HEK293 (cell line): ENCODE results near the gene KLK5.

Source experiments
- CTCF ChIA-PET: fragments of 350-600 bp; formaldehyde crosslinking; extraction: SDS; loops from one replicate; lab custom pipeline; 2021; ENCODE audit warnings: antibody characterized with exemption; lab: Yijun Ruan, JAX
- POLR2A ChIA-PET: fragments of 300-600 bp; formaldehyde crosslinking; extraction: SDS; loops from one replicate; lab custom pipeline; 2020; ENCODE audit warnings: antibody characterized with exemption, inconsistent platforms; lab: Yijun Ruan, JAX
- H3K27ac ChIP-seq: fragments of 200-500 bp; sonication (Bioruptor generic); 2 replicates; pipeline ENCODE4 v1.5.1; 2014; ENCODE audit warnings: low read depth, low read length, control low read depth, inconsistent platforms; ENCODE audit errors: extremely low read depth
- H3K36me3 ChIP-seq, 2 experiments: fragments of 200-500 bp in 1 of 2; sonication (Bioruptor generic) in 1 of 2; 1 replicate in 1 of 2; 2 replicates in 1 of 2; pipeline ENCODE4 v1.5.1; 2014 to 2017; ENCODE audit warnings: inconsistent platforms in 2 of 2, low read length in 2 of 2; ENCODE audit not compliant: control insufficient read depth in 2 of 2, insufficient read depth in 1 of 2
- H3K4me1 ChIP-seq: fragments of 200-500 bp; sonication (Bioruptor generic); 2 replicates; pipeline ENCODE4 v1.5.1; 2014; ENCODE audit warnings: mild to moderate bottlenecking, low read length, inconsistent platforms; ENCODE audit not compliant: control insufficient read depth, insufficient read depth
- H3K4me3 ChIP-seq: 2 replicates; pipeline ENCODE4 v1.5.1; 2011; ENCODE audit warnings: low read depth, mild to moderate bottlenecking, control low read depth, low read length, moderate library complexity
- H3K9me3 ChIP-seq: fragments of 200-500 bp; sonication (Bioruptor generic); 2 replicates; pipeline ENCODE4 v1.5.1; 2014; ENCODE audit warnings: low read depth, low read length, inconsistent platforms; ENCODE audit not compliant: control insufficient read depth, insufficient read depth
- EGR2 ChIP-seq: fragments of 450-650 bp; formaldehyde crosslinking; IDR thresholded peaks from 2 replicates; pipeline ENCODE4 v1.5.1; 2016; ENCODE audit warnings: low read depth, missing biosample characterization, missing genetic modification characterization
- GFI1B ChIP-seq: fragments of 450-650 bp; formaldehyde crosslinking; IDR thresholded peaks from 2 replicates; pipeline ENCODE4 v1.5.1; 2016; ENCODE audit warnings: missing biosample characterization, missing genetic modification characterization
- HOXC10 ChIP-seq: sonication (generic); formaldehyde crosslinking; IDR thresholded peaks from 2 replicates; pipeline ENCODE4 v1.8.1; 2023; ENCODE audit warnings: mild to moderate bottlenecking, missing genetic modification reagents
- IKZF3 ChIP-seq: fragments of 450-650 bp; IDR thresholded peaks from 2 replicates; pipeline ENCODE4 v1.5.0; 2018; ENCODE audit warnings: missing biosample characterization, mild to moderate bottlenecking, missing genetic modification characterization, moderate library complexity
- PRDM1 ChIP-seq: fragments of 450-650 bp; formaldehyde crosslinking; IDR thresholded peaks from 2 replicates; pipeline ENCODE4; 2016; ENCODE audit warnings: missing biosample characterization, missing genetic modification characterization
- ZBTB11 ChIP-seq: fragments of 450-650 bp; formaldehyde crosslinking; conservative IDR thresholded peaks from 2 replicates; pipeline ENCODE4 v1.5.1; 2016; ENCODE audit warnings: low read depth, missing biosample characterization, missing genetic modification characterization
- ZFHX2 ChIP-seq: fragments of 450-650 bp; formaldehyde crosslinking; conservative IDR thresholded peaks from 2 replicates; pipeline ENCODE4 v1.5.1; 2016; ENCODE audit warnings: missing biosample characterization, missing genetic modification characterization
- ZFP41 ChIP-seq: fragments of 450-650 bp; formaldehyde crosslinking; IDR thresholded peaks from 2 replicates; pipeline ENCODE4 v1.5.1; 2016; ENCODE audit warnings: missing biosample characterization, missing genetic modification characterization, borderline replicate concordance
- ZNF112 ChIP-seq: fragments of 450-650 bp; formaldehyde crosslinking; IDR thresholded peaks from 2 replicates; pipeline ENCODE4 v1.5.0; 2017; ENCODE audit warnings: missing biosample characterization, missing genetic modification characterization
- ZNF24 ChIP-seq: fragments of 450-650 bp; formaldehyde crosslinking; IDR thresholded peaks from 2 replicates; pipeline ENCODE4 v1.5.1; 2016; ENCODE audit warnings: missing biosample characterization, missing genetic modification characterization
- ZNF416 ChIP-seq: fragments of 450-650 bp; formaldehyde crosslinking; IDR thresholded peaks from 2 replicates; pipeline ENCODE4 v1.5.1; 2016; ENCODE audit warnings: missing biosample characterization, missing genetic modification characterization
- ZNF558 ChIP-seq: fragments of 450-650 bp; formaldehyde crosslinking; IDR thresholded peaks from 2 replicates; pipeline ENCODE4 v1.5.1; 2016; ENCODE audit warnings: missing biosample characterization, missing genetic modification characterization
- ZNF623 ChIP-seq: fragments of 450-650 bp; formaldehyde crosslinking; IDR thresholded peaks from 2 replicates; pipeline ENCODE4 v1.5.1; 2016; ENCODE audit warnings: missing biosample characterization, missing genetic modification characterization
- ZNF837 ChIP-seq: fragments of 450-650 bp; formaldehyde crosslinking; IDR thresholded peaks from 2 replicates; pipeline ENCODE4 v1.5.1; 2016; ENCODE audit warnings: missing biosample characterization, missing genetic modification characterization
- TF ChIP-seq, protein P1 (sequence below): fragments of 450-650 bp; formaldehyde crosslinking; IDR thresholded peaks from 2 replicates; pipeline ENCODE4 v1.5.1; 2016; ENCODE audit warnings: missing biosample characterization, missing genetic modification characterization
- TF ChIP-seq, protein P2 (sequence below): fragments of 450-650 bp; formaldehyde crosslinking; conservative IDR thresholded peaks from 2 replicates; pipeline ENCODE4 v1.5.1; 2016; ENCODE audit warnings: low read depth, missing biosample characterization, missing genetic modification characterization

KLK5 gene

GRCh38 chr19:50957587-50957986 lies 4.7 kb upstream of the KLK5 start:
- ChIA-PET CTCF (interaction anchor here (0.7 kb wide), 1 partner anchor 326 kb away, joined by 5 read pairs; no protein-coding TSS in a partner anchor), POLR2A (no interaction called here)
- H3K9me3 ChIP-seq, result no peaks in the 10 kb centered on the region
- H3K4me1 ChIP-seq, result no peaks in the 10 kb centered on the region
- TF ChIP-seq ZNF24 (no peak), ZNF112 (tag by site-specific recombination) (no peak), HOXC10 (CRISPR knock-in tag) (no peak), ZNF416 (tag by site-specific recombination) (no peak), ZNF837 (tag by site-specific recombination) (no peak), ZFP41 (tag by site-specific recombination) (no peak), IKZF3 (tag by site-specific recombination) (no peak), ZFHX2 (tag by site-specific recombination) (peak; percentile 56), GFI1B (tag by site-specific recombination) (no peak), EGR2 (tag by site-specific recombination) (peak; percentile 59)
- TF ChIP-seq, protein P1, sequence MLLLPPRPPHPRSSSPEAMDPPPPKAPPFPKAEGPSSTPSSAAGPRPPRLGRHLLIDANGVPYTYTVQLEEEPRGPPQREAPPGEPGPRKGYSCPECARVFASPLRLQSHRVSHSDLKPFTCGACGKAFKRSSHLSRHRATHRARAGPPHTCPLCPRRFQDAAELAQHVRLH, result no peak
- no peaks in the 10 kb centered on the region for H3K36me3 ChIP-seq
- no peak overlapping the region for H3K4me3 ChIP-seq
- no peak overlapping the region for H3K27ac ChIP-seq

DNA sequence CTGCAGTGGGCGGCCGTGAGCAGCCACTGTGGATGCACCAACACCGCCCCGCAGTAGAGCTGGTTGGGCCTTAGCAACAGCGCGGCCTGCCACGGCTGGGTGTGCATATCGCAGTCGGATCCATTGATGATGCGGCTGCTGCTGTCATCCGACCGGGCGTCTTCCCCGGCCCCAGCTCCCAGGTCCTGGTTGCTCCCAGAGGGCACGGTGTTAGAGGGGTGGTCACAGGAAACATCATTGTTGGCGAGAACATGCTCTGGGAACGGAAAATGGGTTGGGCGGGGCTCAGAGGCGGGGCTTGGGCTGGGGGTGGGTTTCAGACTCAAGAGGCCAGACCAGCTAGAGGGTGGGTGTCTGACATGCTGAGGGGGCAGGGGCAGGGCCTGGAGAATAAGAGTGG lies 3.0 kb downstream of the KLK5 start:
- TF ChIP-seq ZBTB11 (tag by site-specific recombination), result no peak
- H3K4me3 ChIP-seq, result no peak overlapping the region
- POLR2A ChIA-PET, result no interaction called here
- H3K27ac ChIP-seq, result no peak overlapping the region
- H3K4me1 ChIP-seq, result no peaks in the 10 kb centered on the region
- no peaks in the 10 kb centered on the region for H3K9me3 ChIP-seq
- CTCF ChIA-PET, result interaction anchor here (0.6 to 2.1 kb wide), 3 partner anchors 11 to 144 kb away, joined by 4 to 5 read pairs (median 5); no protein-coding TSS in a partner anchor
- H3K36me3 ChIP-seq, result no peaks in the 10 kb centered on the region

DNA sequence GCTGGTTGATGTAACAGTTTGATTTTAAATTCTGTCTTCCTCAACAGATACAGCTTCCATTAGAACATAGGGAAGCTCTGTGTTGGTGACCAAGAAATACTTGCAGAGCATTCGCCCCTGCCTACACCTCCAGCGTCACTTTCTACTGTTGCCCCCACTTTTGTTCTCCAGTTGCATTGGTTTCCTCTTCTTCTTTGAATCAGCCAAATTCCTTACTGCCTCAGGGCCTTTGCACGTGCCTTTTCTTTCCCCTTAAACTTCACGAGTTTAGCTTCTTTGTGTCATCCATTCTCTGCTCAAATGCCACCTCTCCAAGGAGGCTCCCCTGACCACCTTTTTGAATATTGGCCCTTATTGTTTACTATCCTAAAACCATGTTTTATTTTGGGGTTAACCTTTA lies 5.7 kb downstream of the KLK5 start:
- CTCF ChIA-PET, result interaction anchor here (0.7 to 2.2 kb wide), 4 partner anchors 17 to 148 kb away, joined by 3 to 14 read pairs (median 6); no protein-coding TSS in a partner anchor

More for the DNA sequence above, 5.7 kb downstream of the KLK5 start:
- Histone ChIP-seq H3K4me3 (no peak overlapping the region), H3K36me3 (no peaks in the 10 kb centered on the region), H3K27ac (no peak overlapping the region), H3K9me3 (no peaks in the 10 kb centered on the region), H3K4me1 (no peaks in the 10 kb centered on the region)
- POLR2A ChIA-PET, result no interaction called here
- TF ChIP-seq, protein P2, sequence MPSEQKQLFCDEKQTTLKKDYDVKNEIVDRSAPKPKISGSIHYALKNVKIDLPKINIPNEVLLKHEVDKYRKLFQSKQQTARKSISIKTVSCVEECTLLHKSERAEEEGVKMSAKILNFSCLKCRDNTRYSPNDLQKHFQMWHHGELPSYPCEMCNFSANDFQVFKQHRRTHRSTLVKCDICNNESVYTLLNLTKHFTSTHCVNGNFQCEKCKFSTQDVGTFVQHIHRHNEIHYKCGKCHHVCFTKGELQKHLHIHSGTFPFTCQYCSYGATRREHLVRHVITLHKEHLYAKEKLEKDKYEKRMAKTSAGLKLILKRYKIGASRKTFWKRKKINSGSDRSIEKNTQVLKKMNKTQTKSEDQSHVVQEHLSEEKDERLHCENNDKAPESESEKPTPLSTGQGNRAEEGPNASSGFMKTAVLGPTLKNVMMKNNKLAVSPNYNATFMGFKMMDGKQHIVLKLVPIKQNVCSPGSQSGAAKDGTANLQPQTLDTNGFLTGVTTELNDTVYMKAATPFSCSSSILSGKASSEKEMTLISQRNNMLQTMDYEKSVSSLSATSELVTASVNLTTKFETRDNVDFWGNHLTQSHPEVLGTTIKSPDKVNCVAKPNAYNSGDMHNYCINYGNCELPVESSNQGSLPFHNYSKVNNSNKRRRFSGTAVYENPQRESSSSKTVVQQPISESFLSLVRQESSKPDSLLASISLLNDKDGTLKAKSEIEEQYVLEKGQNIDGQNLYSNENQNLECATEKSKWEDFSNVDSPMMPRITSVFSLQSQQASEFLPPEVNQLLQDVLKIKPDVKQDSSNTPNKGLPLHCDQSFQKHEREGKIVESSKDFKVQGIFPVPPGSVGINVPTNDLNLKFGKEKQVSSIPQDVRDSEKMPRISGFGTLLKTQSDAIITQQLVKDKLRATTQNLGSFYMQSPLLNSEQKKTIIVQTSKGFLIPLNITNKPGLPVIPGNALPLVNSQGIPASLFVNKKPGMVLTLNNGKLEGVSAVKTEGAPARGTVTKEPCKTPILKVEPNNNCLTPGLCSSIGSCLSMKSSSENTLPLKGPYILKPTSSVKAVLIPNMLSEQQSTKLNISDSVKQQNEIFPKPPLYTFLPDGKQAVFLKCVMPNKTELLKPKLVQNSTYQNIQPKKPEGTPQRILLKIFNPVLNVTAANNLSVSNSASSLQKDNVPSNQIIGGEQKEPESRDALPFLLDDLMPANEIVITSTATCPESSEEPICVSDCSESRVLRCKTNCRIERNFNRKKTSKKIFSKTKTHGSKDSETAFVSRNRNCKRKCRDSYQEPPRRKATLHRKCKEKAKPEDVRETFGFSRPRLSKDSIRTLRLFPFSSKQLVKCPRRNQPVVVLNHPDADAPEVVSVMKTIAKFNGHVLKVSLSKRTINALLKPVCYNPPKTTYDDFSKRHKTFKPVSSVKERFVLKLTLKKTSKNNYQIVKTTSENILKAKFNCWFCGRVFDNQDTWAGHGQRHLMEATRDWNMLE (tag by site-specific recombination), result no peak
- TF ChIP-seq PRDM1 (tag by site-specific recombination) (no peak), ZNF558 (tag by site-specific recombination) (no peak), ZNF623 (peak; percentile 93)
